Nephron progenitor cell (in vitro differentiated cells): ENCODE results near the gene RBX1.

Experiments
- DNase-seq: peaks from one replicate; pipeline ENCODE4 v3.0.0; 2021
- H3K27ac Mint-ChIP-seq: 2 replicates; pipeline ENCODE4 v1.8.0; 2021; ENCODE audit warnings: mild to moderate bottlenecking, moderate library complexity, mixed read lengths
- H3K27me3 Mint-ChIP-seq: 2 replicates; pipeline ENCODE4 v1.8.0; 2021; ENCODE audit warnings: mild to moderate bottlenecking, low read depth, mixed read lengths; ENCODE audit not compliant: poor library complexity
- H3K36me3 Mint-ChIP-seq: 2 replicates; pipeline ENCODE4 v1.8.0; 2021; ENCODE audit warnings: low read depth, mixed read lengths
- H3K4me1 Mint-ChIP-seq: 2 replicates; pipeline ENCODE4 v1.8.0; 2021; ENCODE audit warnings: mixed read lengths
- H3K4me3 Mint-ChIP-seq: 2 replicates; pipeline ENCODE4 v1.8.0; 2021; ENCODE audit warnings: mild to moderate bottlenecking, moderate library complexity, mixed read lengths
- H3K9me3 Mint-ChIP-seq: 2 replicates; pipeline ENCODE4 v1.8.0; 2021; ENCODE audit warnings: mild to moderate bottlenecking, moderate library complexity, mixed read lengths
- TF ChIP-seq, protein P1 (sequence below): fragments of 200-600 bp; sonication (generic); IDR thresholded peaks from 2 replicates; pipeline ENCODE4 v1.5.0; 2021; ENCODE audit warnings: antibody characterized with exemption

The RBX1 gene

DNA sequence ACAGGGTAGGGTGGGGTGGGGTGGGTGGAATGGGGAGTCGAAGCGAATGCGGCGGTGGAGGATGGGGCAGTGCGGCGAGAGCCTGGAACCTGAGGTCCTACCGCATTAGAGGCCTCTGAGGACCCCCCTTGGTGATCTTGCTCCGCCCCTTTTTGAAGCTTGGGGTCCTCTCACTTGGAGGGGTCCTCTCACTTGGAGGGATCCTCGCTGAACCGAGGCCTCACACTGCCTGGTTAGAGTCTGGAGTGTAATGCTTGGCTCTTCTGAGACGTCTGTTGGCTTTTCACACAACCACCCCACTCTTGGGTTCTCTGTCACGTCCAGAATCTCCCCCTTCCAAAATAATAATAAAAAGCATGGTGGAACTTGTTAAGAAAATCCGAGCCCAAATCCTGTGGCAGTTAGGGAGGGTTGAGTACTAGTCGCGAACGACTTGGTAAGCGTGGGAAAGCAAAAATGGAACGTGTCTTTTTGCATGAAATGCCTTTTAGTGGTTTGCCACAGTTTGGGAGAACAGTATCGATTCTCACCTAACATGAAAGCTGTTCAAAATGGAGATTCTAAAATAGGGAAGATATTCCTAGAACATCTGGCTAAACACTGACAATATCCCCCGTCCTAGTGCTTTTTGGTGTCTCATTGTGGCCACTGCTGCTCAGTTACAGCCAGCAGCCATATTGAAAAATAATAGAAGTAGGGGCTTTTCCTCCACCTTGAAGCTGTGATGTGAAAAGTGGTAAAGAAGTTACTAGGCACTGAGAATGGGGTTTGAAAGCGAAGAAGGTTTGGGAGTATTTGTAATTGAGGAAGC, 822 bp downstream of the RBX1 start:
- H3K36me3 Mint-ChIP-seq, result peaks cover 34% of the 10 kb centered on the region

DNA sequence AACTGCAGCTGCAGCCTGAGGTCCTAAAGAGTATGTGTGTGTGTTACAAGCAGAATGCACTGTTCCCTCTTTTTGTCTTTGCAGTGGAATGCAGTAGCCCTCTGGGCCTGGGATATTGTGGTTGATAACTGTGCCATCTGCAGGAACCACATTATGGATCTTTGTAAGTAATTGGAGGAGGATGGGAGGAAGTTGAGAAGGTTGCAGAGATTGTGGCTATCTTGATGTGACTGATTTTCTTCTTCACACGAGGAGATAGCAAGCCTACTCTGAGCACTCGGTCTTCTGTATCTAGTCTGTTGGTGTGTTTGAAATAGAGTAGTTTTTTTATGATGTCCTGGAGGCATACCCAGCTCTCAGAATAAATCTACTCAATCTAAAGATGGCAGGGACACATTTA, 2.3 kb downstream of the RBX1 start:
- H3K4me3 Mint-ChIP-seq, result peak overlapping the region; percentile 100
- TF ChIP-seq, protein P1, sequence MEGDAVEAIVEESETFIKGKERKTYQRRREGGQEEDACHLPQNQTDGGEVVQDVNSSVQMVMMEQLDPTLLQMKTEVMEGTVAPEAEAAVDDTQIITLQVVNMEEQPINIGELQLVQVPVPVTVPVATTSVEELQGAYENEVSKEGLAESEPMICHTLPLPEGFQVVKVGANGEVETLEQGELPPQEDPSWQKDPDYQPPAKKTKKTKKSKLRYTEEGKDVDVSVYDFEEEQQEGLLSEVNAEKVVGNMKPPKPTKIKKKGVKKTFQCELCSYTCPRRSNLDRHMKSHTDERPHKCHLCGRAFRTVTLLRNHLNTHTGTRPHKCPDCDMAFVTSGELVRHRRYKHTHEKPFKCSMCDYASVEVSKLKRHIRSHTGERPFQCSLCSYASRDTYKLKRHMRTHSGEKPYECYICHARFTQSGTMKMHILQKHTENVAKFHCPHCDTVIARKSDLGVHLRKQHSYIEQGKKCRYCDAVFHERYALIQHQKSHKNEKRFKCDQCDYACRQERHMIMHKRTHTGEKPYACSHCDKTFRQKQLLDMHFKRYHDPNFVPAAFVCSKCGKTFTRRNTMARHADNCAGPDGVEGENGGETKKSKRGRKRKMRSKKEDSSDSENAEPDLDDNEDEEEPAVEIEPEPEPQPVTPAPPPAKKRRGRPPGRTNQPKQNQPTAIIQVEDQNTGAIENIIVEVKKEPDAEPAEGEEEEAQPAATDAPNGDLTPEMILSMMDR, result no peak
- peak overlapping the region; percentile 77 for H3K27ac Mint-ChIP-seq
- H3K27me3 Mint-ChIP-seq, result no peaks in the 10 kb centered on the region
- peaks cover 23% of the 10 kb centered on the region for H3K4me1 Mint-ChIP-seq
- no peak for DNase-seq
- no peaks in the 10 kb centered on the region for H3K9me3 Mint-ChIP-seq
- peaks cover 40% of the 10 kb centered on the region for H3K36me3 Mint-ChIP-seq

More for the DNA sequence above, 822 bp downstream of the RBX1 start:
- Mint-ChIP-seq H3K4me3 (peak overlapping the region; percentile 100), H3K4me1 (peaks cover 23% of the 10 kb centered on the region), H3K27me3 (peaks cover 2% of the 10 kb centered on the region), H3K9me3 (no peaks in the 10 kb centered on the region), H3K27ac (peak overlapping the region; percentile 43)
- TF ChIP-seq, protein P1, result no peak
- no peak for DNase-seq

DNA sequence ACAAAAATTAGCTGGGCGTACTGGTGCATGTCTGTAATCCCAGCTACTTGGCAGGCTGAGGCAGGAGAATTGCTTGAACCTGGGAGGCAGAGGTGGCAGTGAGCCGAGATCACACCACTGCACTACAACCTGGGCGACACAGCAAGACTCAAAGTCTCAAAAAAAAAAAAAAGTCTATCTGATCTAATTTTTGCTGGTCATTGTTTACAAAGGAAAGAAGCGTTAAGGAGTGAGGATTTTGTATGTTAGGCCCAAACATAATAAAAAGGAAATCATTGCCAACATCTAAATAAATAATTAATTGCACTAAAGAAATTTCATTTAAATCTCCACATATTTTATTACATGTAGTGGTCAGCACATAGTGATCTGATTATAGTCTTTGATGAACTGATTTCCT, 2.9 kb downstream of the RBX1 start:
- no peaks in the 10 kb centered on the region for H3K27me3 Mint-ChIP-seq
- H3K27ac Mint-ChIP-seq, result peak overlapping the region; percentile 77
- no peaks in the 10 kb centered on the region for H3K9me3 Mint-ChIP-seq
- TF ChIP-seq, protein P1, result no peak
- DNase-seq, result no peak
- H3K4me3 Mint-ChIP-seq, result no peak overlapping the region
- peaks cover 46% of the 10 kb centered on the region for H3K36me3 Mint-ChIP-seq
- H3K4me1 Mint-ChIP-seq, result peaks cover 23% of the 10 kb centered on the region

DNA sequence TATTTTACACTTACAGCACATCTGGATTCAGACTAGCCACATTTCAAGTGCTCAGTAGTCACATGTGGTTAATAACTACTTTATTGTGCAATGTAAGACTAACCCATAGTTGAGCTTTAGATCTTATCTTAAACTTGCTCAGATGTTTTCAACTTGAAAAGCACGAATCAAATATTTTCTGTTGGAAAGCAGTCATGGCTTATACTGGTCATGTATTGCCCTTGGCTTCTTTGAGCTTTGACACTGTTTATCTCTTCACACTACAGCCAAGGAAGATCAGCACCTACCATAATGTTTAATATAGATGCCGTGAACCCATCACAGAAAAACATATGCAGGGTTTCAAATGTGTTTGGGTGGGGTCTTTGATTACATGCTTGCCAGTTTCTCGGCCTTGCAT, 4.4 kb downstream of the RBX1 start:
- Mint-ChIP-seq H3K27ac (no peak overlapping the region), H3K36me3 (peaks cover 60% of the 10 kb centered on the region), H3K9me3 (no peaks in the 10 kb centered on the region), H3K4me3 (no peak overlapping the region), H3K27me3 (no peaks in the 10 kb centered on the region), H3K4me1 (peaks cover 19% of the 10 kb centered on the region)
- TF ChIP-seq, protein P1, result no peak
- no peak for DNase-seq

DNA sequence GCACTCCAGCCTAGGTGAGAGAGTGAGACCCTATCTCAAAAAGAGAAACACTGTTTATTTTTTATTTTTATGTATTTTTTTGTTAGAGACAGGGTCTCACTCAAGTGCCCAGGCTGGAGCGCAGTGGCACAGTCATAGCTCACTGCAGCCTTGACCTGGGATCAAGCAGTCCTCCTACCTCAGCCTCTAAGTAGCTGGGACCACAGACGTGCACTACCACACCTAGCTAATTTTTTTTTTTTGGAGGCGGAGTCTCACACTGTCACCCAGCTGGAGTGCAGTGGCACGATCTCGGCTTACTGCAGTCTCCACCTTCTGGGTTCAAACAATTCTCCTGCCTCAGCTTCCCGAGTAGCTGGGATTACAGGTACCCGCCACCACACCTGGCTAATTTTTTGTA, 6.4 kb downstream of the RBX1 start:
- peaks cover 72% of the 10 kb centered on the region for H3K36me3 Mint-ChIP-seq
- peaks cover 11% of the 10 kb centered on the region for H3K4me1 Mint-ChIP-seq
- no peak overlapping the region for H3K27ac Mint-ChIP-seq
- TF ChIP-seq, protein P1, result no peak
- H3K9me3 Mint-ChIP-seq, result no peaks in the 10 kb centered on the region
- H3K27me3 Mint-ChIP-seq, result no peaks in the 10 kb centered on the region
- DNase-seq, result no peak
- no peak overlapping the region for H3K4me3 Mint-ChIP-seq

DNA sequence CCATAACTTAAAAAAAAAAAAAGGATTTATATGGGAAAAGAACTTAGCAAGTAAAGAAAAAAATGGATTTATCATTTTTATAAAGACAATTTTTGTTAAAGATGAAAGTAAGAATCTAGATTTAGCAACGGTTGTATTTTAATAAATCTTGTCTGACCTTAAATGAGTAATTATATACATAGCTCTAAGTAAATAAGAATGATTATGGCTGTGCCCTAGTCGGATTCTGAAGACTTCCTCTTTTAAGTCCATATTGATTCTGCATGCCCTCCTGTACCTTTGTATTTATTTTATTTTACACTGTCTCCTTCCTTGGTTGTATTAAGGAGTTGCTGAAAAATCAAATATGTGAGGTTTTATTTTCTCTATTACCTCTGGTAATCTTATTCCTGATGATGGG, 7.1 kb downstream of the RBX1 start:
- no peaks in the 10 kb centered on the region for H3K9me3 Mint-ChIP-seq
- peaks cover 75% of the 10 kb centered on the region for H3K36me3 Mint-ChIP-seq
- DNase-seq, result no peak
- H3K4me1 Mint-ChIP-seq, result peaks cover 6% of the 10 kb centered on the region
- no peak overlapping the region for H3K27ac Mint-ChIP-seq
- H3K27me3 Mint-ChIP-seq, result no peaks in the 10 kb centered on the region
- no peak overlapping the region for H3K4me3 Mint-ChIP-seq
- TF ChIP-seq, protein P1, result no peak
